Measurements from ENCODE around the gene HIGD1B. TPM values are rescaled to one million over a fixed set of nuclear protein-coding genes. Genes with fewer than 3 reads are reported as not detected.
A peak's percentile ranks its signal among the peaks of the same experiment; 100 is the strongest.

HIGD1B gene
- total RNA-seq, 1 donor from 2014 or later: not detected

GRCh38 chr17:44826123-44826790 is 21.4 kb upstream of the HIGD1B start:
- ATAC-seq (ENCODE audit: low read depth): no peak
- H3K9me3 Mint-ChIP-seq: no peaks in the 10 kb centered on the region
- POLR2A ChIA-PET: no interaction called here
- no peak overlapping the region for H3K4me3 Mint-ChIP-seq
- intact Hi-C loops (cut with micrococcal nuclease): no loop called here
- no peak overlapping the region for H3K27ac Mint-ChIP-seq
- peaks cover 30% of the 10 kb centered on the region for H3K27me3 Mint-ChIP-seq
- CTCF ChIA-PET: no interaction called here
- TF ChIP-seq, protein P1, sequence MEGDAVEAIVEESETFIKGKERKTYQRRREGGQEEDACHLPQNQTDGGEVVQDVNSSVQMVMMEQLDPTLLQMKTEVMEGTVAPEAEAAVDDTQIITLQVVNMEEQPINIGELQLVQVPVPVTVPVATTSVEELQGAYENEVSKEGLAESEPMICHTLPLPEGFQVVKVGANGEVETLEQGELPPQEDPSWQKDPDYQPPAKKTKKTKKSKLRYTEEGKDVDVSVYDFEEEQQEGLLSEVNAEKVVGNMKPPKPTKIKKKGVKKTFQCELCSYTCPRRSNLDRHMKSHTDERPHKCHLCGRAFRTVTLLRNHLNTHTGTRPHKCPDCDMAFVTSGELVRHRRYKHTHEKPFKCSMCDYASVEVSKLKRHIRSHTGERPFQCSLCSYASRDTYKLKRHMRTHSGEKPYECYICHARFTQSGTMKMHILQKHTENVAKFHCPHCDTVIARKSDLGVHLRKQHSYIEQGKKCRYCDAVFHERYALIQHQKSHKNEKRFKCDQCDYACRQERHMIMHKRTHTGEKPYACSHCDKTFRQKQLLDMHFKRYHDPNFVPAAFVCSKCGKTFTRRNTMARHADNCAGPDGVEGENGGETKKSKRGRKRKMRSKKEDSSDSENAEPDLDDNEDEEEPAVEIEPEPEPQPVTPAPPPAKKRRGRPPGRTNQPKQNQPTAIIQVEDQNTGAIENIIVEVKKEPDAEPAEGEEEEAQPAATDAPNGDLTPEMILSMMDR (IDR thresholded peaks at IDR 0.05): no peak
- no peak for DNase-seq
- H3K4me1 Mint-ChIP-seq: peaks cover 13% of the 10 kb centered on the region
- no peaks in the 10 kb centered on the region for H3K36me3 Mint-ChIP-seq (ENCODE audit: low read depth)

DNA sequence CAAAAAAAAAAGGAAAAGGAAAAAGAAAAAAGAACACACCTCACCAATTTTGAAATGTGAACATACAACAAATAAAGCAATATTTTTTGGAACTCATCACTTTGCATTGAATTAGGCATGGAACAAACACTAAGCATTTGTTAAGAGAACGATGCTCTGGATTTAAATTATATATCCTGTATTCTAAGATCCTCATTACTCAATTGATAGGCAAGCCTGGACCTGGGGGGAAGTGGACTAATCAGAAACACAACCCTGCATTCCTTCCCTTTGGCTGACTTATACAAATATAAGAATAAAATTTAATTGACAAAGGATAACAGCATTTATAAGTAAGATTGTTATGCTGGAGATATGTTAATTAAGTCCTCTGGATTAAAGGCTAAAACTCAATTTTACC is 19.8 kb upstream of the HIGD1B start:
- intact Hi-C loops (cut with micrococcal nuclease): no loop called here
- Mint-ChIP-seq H3K4me1 (peaks cover 13% of the 10 kb centered on the region), H3K36me3 (ENCODE audit: low read depth) (no peaks in the 10 kb centered on the region), H3K9me3 (no peaks in the 10 kb centered on the region), H3K27me3 (peaks cover 43% of the 10 kb centered on the region), H3K27ac (no peak overlapping the region), H3K4me3 (no peak overlapping the region)
- DNase-seq (no peak), ATAC-seq (ENCODE audit: low read depth) (no peak)
- POLR2A ChIA-PET: interaction anchor here (0.7 kb wide), 1 partner anchor 140 kb away, joined by 3 read pairs; no protein-coding TSS in a partner anchor
- CTCF ChIA-PET: no interaction called here
- TF ChIP-seq, protein P1 (IDR thresholded peaks at IDR 0.05): no peak

DNA sequence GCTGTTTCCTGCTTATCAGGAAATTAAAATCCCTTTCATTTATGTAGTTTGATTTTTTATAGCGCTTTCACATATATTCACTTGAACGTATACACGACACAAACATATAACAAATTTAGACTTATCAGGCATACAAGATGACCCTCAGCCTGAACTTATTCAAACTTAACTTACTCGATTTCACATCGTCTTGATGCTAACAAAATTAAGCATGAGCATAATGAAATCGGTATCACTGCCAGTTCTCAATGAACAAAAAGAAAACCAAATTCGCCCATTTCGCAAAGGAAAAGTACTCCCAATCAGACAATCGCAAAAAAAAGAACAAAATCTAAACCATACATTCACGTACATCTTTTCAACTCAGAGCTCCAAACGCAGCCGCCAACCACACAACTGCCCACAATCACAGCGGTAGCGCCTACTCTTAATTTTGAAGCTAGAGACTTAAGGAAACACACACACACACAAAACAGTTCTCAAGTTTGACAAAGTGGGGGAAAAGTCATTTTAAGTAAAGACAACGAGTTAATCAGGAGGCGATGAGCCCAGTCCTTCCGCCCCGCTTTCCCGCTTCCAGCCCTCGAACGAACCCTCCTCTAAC is 18.7 kb upstream of the HIGD1B start:
- H3K27ac Mint-ChIP-seq: no peak overlapping the region
- H3K27me3 Mint-ChIP-seq: peaks cover 52% of the 10 kb centered on the region

GRCh38 chr17:44829523-44830358 is 17.9 kb upstream of the HIGD1B start, which contains the start of gene GJC1:
TSS of gene GJC1 (minus strand) at chr17:44830287. CDS start at chr17:44805817, 24,470 bp downstream.
- ATAC-seq (ENCODE audit: low read depth) (peak; percentile 64), DNase-seq (peak; percentile 30)
- ChIA-PET CTCF (no interaction called here), POLR2A (no interaction called here)
- Mint-ChIP-seq H3K9me3 (no peaks in the 10 kb centered on the region), H3K36me3 (ENCODE audit: low read depth) (no peaks in the 10 kb centered on the region), H3K4me3 (peak within 1 kb of the TSS; percentile 80), H3K27ac (no peak within 1 kb of the TSS), H3K27me3 (peaks cover 54% of the 10 kb centered on the region), H3K4me1 (peaks cover 13% of the 10 kb centered on the region)
- TF ChIP-seq, protein P1 (IDR thresholded peaks at IDR 0.05): no peak
- intact Hi-C loops (cut with micrococcal nuclease): no loop called here

More for the DNA sequence above, 18.7 kb upstream of the HIGD1B start:
- DNase-seq: no peak
- Mint-ChIP-seq H3K9me3 (no peaks in the 10 kb centered on the region), H3K36me3 (ENCODE audit: low read depth) (no peaks in the 10 kb centered on the region), H3K4me3 (peak overlapping the region; percentile 80), H3K4me1 (peaks cover 13% of the 10 kb centered on the region)
- ATAC-seq (ENCODE audit: low read depth): no peak
- intact Hi-C loops (cut with micrococcal nuclease): no loop called here
- CTCF ChIA-PET: no interaction called here
- TF ChIP-seq, protein P1 (IDR thresholded peaks at IDR 0.05): no peak
- POLR2A ChIA-PET: no interaction called here
